T-helper 22 cell (primary cell): ENCODE results near the gene ARHGAP42.
"Not testable (repeated sequence)": the region's sequence is repeated elsewhere in the genome, so short reads cannot be mapped to it uniquely, and the experiment has no call there.

Source experiments
- DNase-seq: peaks from one replicate; pipeline ENCODE4 v3.0.0-alpha.2; 2020; ENCODE audit warnings: low read depth

The ARHGAP42 gene

DNA sequence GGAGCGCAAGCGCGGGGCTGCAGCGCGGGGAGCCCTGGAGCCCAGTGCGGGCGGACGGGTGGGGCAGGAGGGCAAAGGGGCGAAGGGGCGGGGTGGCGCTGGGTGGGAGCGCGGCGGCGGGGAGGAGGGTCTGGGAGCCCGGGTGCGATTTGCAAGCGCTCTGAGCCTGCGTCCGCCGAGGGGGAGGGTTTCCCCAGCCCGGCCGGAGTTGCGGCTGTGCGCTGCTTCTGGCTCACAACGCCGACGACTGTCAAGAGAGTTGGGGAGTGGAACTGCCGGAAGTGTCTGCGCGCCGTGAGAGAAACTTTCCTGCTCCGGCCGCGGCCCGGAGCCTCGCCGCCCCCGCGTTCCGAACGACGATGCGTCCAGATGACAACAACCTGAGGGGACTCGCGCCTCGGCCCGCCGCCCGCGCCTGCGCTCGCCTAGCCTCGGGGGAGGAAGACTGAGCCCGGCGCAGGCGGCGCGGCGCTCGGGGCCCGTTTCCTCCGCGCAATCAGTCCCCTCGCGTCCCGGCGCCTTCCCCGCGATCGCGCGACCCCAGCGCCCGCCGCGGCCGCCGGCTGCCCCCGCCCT is at the start of gene ARHGAP42:
Gene ARHGAP42 (plus strand): TSS at position 235 of the 576 bp plus-strand sequence. CDS start 391 bp downstream, outside the sequence.
- DNase-seq = no peak

GRCh38 chr11:100637706-100638105 is 49.4 kb upstream of the ARHGAP42 start:
- no peak for DNase-seq

- no peak for DNase-seq
Measured at GRCh38 chr11:100638648-100639047, 48.4 kb upstream of the ARHGAP42 start.

DNA sequence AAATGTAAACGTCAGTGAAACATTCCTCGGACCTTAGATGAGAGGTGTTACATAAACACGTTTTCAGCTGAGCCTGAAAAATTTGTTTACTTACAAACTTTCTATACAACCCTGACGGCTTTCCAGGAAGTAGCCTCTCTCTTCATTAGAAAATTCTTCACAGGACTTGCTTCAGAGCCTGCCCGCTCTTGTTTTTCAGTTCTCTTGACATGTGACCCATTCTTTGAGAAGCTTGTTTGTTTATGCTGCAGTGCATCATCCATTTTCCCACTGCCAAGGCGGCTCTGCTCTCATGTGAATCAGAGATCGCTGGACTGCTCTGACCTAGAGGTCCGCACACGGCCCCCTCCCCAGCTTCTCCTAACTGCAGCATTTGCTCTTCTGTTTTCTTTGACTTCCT is 47.9 kb upstream of the ARHGAP42 start:
- DNase-seq = no peak

- DNase-seq = no peak
Measured at GRCh38 chr11:100640071-100640470, 47.0 kb upstream of the ARHGAP42 start.

DNA sequence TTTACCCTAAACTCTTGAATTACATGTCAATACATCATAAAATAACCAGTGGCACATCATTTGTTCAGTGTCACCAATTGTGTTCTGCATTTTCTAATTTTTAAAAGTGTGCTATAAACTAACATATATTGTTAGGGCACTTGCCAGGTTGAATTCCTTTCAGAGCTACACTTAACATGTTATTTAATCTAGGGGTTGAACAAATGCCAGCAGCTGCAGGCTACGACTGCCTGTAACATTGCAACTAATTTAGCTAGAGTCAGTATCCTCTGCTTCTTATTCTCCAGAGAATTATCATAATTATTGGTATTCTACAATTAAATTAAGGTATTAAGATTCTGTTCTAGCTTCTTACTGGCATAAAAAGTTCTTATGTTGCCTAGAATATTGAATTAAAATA is 46.4 kb upstream of the ARHGAP42 start:
- no peak for DNase-seq

DNA sequence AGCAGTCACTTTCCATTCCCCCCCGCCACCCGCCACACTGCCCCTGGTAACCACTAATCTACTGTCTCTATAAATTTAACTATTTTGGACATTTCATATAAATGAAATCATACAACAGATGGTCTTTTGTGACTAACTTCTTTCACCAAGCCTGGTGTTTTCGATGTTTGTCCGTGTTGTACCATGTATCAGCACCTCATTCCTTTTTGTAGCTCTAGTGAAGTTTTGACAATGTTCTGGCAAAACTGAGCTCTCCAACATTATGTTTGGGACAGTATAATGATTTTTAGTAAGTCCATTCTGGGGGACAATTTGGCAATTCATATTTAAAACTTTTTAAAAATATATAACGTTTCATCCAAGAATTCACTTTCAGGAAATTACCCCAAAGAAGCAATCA is 45.6 kb upstream of the ARHGAP42 start:
- no peak for DNase-seq

DNA sequence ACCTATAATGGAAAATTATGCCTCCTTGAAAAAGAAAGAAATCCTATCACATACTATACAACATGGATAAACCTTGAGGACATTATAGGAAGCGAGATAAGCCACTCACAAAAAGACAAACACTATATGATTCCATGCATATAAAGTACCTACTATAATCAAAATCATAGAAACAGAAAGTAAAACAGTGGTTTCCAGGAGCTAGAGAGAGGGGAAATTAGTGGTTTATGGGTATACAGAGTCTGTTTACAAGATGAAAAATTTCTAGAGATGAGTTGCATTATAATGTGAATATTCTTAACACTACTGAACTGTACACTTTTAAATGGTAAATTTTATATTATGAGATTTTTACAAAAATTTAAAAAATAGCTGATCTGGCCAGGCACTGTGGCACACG is 40.5 kb upstream of the ARHGAP42 start:
- no peak for DNase-seq

DNA sequence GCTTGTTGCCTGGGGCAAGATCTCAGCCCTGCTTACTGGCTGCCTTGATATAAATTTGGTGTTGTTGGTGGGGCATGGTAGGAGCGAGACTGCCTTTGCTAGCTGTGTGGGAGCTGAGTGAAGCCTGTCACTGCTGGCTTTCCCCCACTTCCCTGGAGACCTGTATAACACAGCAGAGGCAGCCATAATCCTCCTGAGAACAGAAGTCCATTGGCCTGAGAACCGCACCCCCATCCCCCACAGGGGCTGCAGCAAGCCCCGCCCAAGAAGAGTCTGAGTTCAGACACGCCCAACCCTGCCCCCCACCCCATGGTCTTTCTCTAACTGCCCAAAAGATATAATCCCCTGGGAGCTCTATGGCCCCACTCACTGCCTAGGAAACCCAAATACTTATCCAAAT is 39.2 kb upstream of the ARHGAP42 start:
- no peak for DNase-seq

DNA sequence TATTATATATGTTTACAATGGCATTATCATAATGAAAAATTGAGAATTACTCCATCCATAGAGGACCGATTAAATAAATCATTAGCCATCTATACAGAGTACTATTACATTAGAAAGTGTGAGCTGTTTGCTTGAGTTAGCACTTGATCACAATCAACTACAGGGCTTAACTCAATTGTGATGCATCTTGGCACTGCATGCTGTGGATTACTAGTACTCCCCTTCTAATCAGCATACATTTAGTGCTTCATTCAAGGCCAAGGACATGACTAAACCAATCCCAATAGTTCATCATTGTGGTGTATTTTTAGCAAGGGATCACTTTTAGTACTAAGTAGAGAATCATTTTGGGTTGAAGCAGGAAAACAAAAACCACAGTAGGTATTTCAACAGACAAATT is 23.5 kb upstream of the ARHGAP42 start:
- DNase-seq = no peak

GRCh38 chr11:100663996-100664395 is 23.1 kb upstream of the ARHGAP42 start:
- no peak for DNase-seq

DNA sequence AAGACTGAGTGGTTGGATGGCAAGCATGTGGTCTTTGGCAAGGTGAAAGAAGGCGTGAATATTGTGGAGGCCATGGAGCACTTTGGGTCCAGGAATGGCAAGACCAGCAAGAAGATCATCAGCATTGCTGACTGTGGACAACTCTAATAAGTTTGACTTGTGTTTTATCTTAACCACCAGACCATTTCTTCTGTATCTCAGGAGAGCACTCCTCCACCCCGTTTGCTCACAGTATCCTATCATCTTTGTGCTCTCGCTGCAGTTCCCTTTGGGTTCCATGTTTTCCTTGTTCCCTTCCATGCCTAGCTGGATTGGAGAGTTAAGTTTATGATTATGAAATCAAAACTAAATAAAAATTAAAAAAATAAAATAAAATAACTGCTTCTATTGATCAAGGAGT is 20.3 kb upstream of the ARHGAP42 start:
- DNase-seq = not testable (repeated sequence)

DNA sequence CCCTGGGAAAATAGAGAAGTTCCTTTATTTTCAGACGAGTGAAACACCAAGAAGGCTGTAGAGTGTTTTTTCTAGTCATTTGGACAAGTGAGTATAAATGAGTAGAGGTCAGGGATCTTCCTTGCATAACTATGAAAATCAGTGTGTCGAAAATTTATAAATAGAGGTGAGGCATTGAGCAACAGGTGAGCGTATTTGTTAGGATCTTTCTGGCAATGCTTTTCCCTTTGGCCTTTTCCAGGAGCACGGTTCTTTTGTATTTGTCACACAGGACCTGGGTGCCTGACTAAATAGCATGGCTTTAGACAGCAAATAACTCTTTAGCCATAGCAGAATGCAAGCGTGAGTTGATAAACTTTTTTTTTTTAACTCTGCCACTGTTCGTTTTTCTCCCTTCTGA is 19.6 kb upstream of the ARHGAP42 start:
- no peak for DNase-seq

- no peak for DNase-seq
Measured at GRCh38 chr11:100670140-100670539, 16.9 kb upstream of the ARHGAP42 start.

DNA sequence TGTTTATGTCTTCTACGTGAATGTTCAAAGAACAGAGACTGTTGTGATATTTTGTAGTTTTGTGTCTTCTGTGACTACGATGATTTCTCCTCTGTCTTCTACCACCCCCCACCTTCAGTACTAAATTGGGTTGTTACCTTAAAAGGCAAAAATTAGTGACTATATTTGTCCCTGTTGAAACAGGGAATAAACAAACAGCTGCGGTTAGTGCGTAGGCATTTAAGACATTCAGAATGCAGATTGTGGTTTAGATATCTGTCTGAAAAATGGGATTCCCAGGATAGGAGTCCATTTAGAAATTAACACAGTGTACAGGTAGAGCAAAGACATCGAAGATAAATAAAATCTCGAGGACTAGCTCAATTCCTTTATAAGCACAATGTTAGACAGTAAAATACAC is 15.6 kb upstream of the ARHGAP42 start:
- DNase-seq = no peak

- no peak for DNase-seq
Measured at GRCh38 chr11:100672498-100673033, 14.5 kb upstream of the ARHGAP42 start.

DNA sequence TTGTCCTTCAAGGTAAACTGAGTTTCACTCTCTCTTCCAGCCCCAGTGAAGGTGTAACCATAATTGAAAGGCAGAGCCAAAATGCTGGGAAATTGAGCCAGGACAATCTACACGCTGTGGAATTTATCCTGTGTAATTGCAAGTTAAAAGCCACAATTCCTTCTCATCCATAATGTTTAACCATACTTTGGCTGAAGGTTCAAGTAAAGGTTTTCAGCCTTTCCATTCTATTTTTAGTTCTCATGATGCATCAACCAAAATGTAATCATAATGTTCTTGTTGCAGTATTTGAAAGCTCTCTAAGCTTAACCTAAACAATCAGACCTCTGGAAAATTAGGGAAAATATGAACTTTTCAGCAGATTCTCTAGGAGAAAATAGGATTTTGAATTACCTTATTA is 14.0 kb upstream of the ARHGAP42 start:
- DNase-seq = no peak

GRCh38 chr11:100674212-100674611 is 12.9 kb upstream of the ARHGAP42 start:
- no peak for DNase-seq

- no peak for DNase-seq
Measured at GRCh38 chr11:100675115-100675650, 11.9 kb upstream of the ARHGAP42 start.

DNA sequence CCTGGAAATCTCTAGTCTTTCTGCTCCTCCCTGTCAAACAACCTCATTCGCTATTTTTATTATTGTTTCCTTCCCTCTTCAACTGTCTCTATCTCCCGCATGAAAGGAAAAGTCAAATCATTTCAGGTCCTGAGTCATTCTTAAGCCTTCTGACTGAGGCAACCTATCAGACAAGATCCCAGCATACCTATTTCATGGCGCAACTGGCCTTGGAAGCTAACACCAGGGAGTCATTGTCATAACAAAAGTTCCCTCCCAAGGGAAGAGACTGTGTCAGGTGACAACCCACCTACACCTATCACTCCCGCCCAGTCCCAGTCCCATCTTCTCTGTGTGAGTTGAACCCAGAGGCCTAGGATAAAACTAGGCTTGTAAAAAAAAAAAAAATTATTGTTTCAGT is 10.2 kb upstream of the ARHGAP42 start:
- DNase-seq = no peak

DNA sequence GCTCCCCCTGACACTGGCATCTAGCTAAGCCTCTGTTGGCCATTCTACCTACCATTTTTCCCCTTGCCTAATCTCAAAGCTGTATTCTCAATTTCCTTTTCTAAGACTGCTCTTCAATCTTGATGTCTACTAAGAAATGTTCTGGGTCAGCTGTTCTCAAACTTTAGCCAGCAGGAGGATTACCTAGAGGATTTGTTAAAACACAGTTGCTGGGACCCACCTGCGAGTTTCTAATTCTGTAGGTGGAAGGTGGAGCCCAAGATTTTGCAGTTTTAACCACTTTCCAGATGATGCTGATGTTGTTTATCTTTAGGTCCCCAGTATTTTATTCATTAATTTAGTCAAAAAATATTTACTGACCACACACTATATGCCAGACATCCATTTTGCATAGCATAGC is 9.3 kb upstream of the ARHGAP42 start:
- no peak for DNase-seq

- DNase-seq = no peak
Measured at GRCh38 chr11:100680070-100680469, 7.0 kb upstream of the ARHGAP42 start.

- no peak for DNase-seq
Measured at GRCh38 chr11:100681064-100681502, 6.0 kb upstream of the ARHGAP42 start.
